Cerebellar cortex (tissue), 1 donor: ENCODE measurements around the gene UQCRHL.
"Not testable (repeated sequence)": the region's sequence is repeated elsewhere in the genome, so short reads cannot be mapped to it uniquely, and the experiment has no call there.

Experiments used
- DNase-seq: peaks from one replicate; pipeline ENCODE4 v3.0.0-alpha.2; 2015; ENCODE audit warnings: low spot score

Gene UQCRHL

GRCh38 chr1:15835205-15835740 lies 27.8 kb upstream of the UQCRHL start:
- no peak for DNase-seq

- peak; percentile 92 for DNase-seq
Observed at GRCh38 chr1:15834406-15835204, 27.2 kb upstream of the UQCRHL start.

GRCh38 chr1:15833842-15834405 lies 26.5 kb upstream of the UQCRHL start:
- no peak for DNase-seq

GRCh38 chr1:15833069-15833679 lies 25.7 kb upstream of the UQCRHL start:
- DNase-seq, result peak; percentile 55

GRCh38 chr1:15830258-15830657 lies 22.8 kb upstream of the UQCRHL start:
- no peak for DNase-seq

GRCh38 chr1:15828931-15829330 lies 21.5 kb upstream of the UQCRHL start:
- DNase-seq, result not testable (repeated sequence)

GRCh38 chr1:15827567-15827966 lies 20.1 kb upstream of the UQCRHL start:
- not testable (repeated sequence) for DNase-seq

GRCh38 chr1:15826810-15827507 lies 19.5 kb upstream of the UQCRHL start:
- DNase-seq, result no peak

GRCh38 chr1:15825800-15826199 lies 18.4 kb upstream of the UQCRHL start:
- DNase-seq, result no peak

GRCh38 chr1:15820478-15820877 lies 13.0 kb upstream of the UQCRHL start:
- DNase-seq, result no peak

GRCh38 chr1:15816674-15817073 lies 9.2 kb upstream of the UQCRHL start:
- no peak for DNase-seq

GRCh38 chr1:15810073-15810472 lies 2.6 kb upstream of the UQCRHL start:
- no peak for DNase-seq

- no peak for DNase-seq
Observed at GRCh38 chr1:15808955-15809354, 1.5 kb upstream of the UQCRHL start.

GRCh38 chr1:15807121-15807520 lies 328 bp downstream of the UQCRHL start:
- no peak for DNase-seq

- no peak for DNase-seq
Observed at GRCh38 chr1:15804060-15804459, 3.4 kb downstream of the UQCRHL start.

GRCh38 chr1:15803380-15803779 lies 4.1 kb downstream of the UQCRHL start:
- peak; percentile 56 for DNase-seq

GRCh38 chr1:15802234-15802965 lies 5.0 kb downstream of the UQCRHL start:
- DNase-seq, result no peak

GRCh38 chr1:15799928-15800835 lies 7.3 kb downstream of the UQCRHL start:
- peak; percentile 30 for DNase-seq

- DNase-seq, result no peak
Observed at GRCh38 chr1:15799004-15799867, 8.2 kb downstream of the UQCRHL start.
